ENCODE data around the gene ADAMTS17.

Gene ADAMTS17

DNA sequence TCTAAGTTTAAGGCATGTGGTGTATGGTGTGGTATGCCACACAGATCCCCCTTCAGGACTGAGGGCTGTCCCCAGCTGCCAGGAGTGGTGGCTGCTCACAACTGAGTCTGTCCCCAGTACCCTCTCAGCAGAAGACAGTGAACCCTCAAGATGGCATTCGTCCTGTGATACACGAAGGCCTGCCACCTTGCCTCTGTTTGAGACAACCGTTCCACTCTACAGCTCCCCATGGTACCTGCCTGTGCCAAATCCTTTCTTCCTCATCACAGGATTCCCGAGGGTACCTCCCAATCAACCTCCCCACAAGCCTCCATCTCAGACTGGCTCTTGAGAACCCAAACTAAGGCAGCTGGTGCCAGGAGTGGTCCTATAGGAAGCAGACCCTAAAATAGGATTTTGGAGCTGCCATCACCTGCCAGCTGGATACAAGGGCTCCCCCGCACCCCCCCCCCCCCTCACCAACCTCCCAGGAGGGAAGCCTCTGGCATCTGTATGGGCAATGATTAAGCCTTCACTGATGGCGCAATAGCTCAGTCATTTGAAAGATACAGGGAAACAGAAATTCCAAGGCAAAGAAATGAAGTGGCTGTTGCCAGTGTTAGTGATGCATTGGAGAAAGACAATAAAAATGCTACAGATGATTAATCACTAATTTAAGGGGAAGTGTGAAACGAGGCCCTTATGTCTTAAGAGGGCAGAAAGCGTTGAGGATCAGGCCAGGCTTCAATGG, 378.5 kb downstream of the ADAMTS17 start:
- Histone ChIP-seq H3K79me2 (no peaks in the 10 kb centered on the region), H3K9ac (no peak overlapping the region), H3K4me3 (ENCODE audit: low read depth, low read length) (no peak overlapping the region), H3K27ac (no peak overlapping the region), H3K4me2 (ENCODE audit: low read length) (no peak overlapping the region), H3K9me3 (ENCODE audit: control insufficient read depth, low read length) (no peaks in the 10 kb centered on the region), H3K4me1 (no peaks in the 10 kb centered on the region), H3K27me3 (ENCODE audit: control insufficient read depth, insufficient read depth, low read length) (no peaks in the 10 kb centered on the region), H2AFZ (no peak overlapping the region), H3K36me3 (ENCODE audit: control insufficient read depth, insufficient read depth, low read length) (no peaks in the 10 kb centered on the region)
- TF ChIP-seq, protein P1, sequence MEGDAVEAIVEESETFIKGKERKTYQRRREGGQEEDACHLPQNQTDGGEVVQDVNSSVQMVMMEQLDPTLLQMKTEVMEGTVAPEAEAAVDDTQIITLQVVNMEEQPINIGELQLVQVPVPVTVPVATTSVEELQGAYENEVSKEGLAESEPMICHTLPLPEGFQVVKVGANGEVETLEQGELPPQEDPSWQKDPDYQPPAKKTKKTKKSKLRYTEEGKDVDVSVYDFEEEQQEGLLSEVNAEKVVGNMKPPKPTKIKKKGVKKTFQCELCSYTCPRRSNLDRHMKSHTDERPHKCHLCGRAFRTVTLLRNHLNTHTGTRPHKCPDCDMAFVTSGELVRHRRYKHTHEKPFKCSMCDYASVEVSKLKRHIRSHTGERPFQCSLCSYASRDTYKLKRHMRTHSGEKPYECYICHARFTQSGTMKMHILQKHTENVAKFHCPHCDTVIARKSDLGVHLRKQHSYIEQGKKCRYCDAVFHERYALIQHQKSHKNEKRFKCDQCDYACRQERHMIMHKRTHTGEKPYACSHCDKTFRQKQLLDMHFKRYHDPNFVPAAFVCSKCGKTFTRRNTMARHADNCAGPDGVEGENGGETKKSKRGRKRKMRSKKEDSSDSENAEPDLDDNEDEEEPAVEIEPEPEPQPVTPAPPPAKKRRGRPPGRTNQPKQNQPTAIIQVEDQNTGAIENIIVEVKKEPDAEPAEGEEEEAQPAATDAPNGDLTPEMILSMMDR (IDR thresholded peaks at IDR 0.05): no peak

DNA sequence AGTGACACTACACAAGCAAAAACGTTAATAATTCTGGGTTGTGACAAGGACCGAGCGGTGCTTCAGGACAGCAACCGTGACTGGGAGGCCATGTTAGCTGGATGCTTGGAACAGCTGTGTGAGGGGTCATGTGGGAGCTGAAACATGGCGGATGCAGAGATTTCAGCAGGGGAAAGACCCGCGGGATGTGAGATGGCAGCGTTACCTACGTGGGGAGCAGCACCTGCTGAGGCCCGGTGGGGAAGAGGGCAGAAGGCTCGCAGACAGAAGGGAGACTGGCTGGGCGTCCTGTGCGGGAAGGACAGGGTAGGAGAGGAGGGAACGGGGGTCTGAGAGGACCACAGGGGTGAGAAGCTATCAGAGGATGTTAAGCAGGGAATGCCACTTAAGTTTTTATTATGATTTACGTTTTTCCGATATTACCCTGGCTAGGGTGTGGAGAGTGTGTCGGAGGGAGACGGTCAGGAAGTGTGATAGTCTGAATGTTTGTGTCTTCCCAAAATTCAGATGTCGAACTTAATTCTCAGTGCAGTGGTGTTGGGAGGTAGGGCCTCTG, 379.7 kb downstream of the ADAMTS17 start:
- Histone ChIP-seq H3K9me3 (ENCODE audit: control insufficient read depth, low read length) (no peaks in the 10 kb centered on the region), H3K79me2 (no peaks in the 10 kb centered on the region), H3K27me3 (ENCODE audit: control insufficient read depth, insufficient read depth, low read length) (no peaks in the 10 kb centered on the region), H3K4me1 (no peaks in the 10 kb centered on the region), H3K9ac (no peak overlapping the region), H3K36me3 (ENCODE audit: control insufficient read depth, insufficient read depth, low read length) (no peaks in the 10 kb centered on the region), H3K4me2 (ENCODE audit: low read length) (no peak overlapping the region), H3K4me3 (ENCODE audit: low read depth, low read length) (no peak overlapping the region), H3K27ac (no peak overlapping the region), H2AFZ (no peak overlapping the region)
- TF ChIP-seq, protein P1 (IDR thresholded peaks at IDR 0.05): no peak

DNA sequence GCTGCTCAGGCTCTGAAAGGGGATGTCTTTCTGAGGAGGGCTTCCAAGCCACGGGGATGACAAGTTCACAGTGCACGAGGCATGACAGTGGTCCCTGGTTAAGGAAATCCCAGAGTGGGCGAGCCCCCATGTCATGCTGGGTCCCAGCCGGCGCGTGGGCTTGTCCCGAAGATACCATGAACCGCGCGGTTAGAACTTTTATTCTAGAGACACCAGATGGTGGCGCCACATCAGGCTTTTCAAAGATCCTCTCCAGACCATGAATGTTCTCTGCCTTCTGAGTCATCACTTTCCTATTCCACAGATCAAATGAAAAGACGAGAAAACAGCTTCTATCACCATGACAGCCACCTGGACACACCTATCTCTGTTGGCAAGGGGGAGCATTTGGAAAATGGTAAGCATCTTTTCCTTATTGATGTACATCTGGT, 380.7 kb downstream of the ADAMTS17 start:
- Histone ChIP-seq H3K4me2 (ENCODE audit: low read length) (no peak overlapping the region), H2AFZ (no peak overlapping the region), H3K27me3 (ENCODE audit: control insufficient read depth, insufficient read depth, low read length) (no peaks in the 10 kb centered on the region), H3K27ac (no peak overlapping the region), H3K79me2 (no peaks in the 10 kb centered on the region), H3K4me1 (no peaks in the 10 kb centered on the region), H3K36me3 (ENCODE audit: control insufficient read depth, insufficient read depth, low read length) (no peaks in the 10 kb centered on the region), H3K4me3 (ENCODE audit: low read depth, low read length) (no peak overlapping the region), H3K9me3 (ENCODE audit: control insufficient read depth, low read length) (no peaks in the 10 kb centered on the region), H3K9ac (no peak overlapping the region)
- TF ChIP-seq, protein P1 (IDR thresholded peaks at IDR 0.05): no peak

DNA sequence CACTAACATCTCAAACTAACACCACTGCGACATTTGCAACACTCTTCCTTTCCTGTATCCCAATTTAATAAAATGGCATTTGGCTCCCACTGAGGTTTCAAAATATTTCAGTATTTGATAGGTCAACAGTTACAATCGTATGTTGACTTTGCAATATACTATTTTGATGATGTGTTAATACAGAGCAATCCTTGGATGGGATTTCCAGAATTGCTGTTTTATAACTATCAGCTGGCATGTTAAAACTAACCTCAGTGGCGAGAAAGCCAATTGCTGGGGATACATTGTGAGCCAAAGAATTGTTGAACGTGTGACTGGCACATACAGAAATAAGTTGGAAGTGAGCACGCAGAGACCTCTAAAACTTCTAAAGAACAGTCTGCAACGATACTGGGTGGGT, 382.4 kb downstream of the ADAMTS17 start:
- Histone ChIP-seq H3K4me1 (no peaks in the 10 kb centered on the region), H3K27me3 (ENCODE audit: control insufficient read depth, insufficient read depth, low read length) (no peaks in the 10 kb centered on the region), H3K4me2 (ENCODE audit: low read length) (no peak overlapping the region), H3K9ac (no peak overlapping the region), H3K36me3 (ENCODE audit: control insufficient read depth, insufficient read depth, low read length) (no peaks in the 10 kb centered on the region), H3K9me3 (ENCODE audit: control insufficient read depth, low read length) (no peaks in the 10 kb centered on the region), H3K27ac (no peak overlapping the region), H3K79me2 (no peaks in the 10 kb centered on the region), H3K4me3 (ENCODE audit: low read depth, low read length) (no peak overlapping the region), H2AFZ (no peak overlapping the region)
- TF ChIP-seq, protein P1 (IDR thresholded peaks at IDR 0.05): no peak
